VCaP (cell line): ENCODE measurements around the gene TMSB10.
A peak's percentile ranks its signal among the peaks of the same experiment; 100 is the strongest.

ENCODE experiments used
- H3K27ac ChIP-seq: fragments of 450-650 bp; 2 replicates; pipeline ENCODE4 v1.5.1; 2017
- CTCF ChIP-seq: fragments of 450-650 bp; conservative IDR thresholded peaks from 2 replicates; pipeline ENCODE4 v1.5.1; 2017; ENCODE audit warnings: mild to moderate bottlenecking, moderate library complexity

TMSB10 gene

GRCh38 chr2:84900971-84901370 is 4.5 kb upstream of the TMSB10 start:
- no peak for TF ChIP-seq CTCF

GRCh38 chr2:84901593-84902120 is 3.8 kb upstream of the TMSB10 start:
- H3K27ac ChIP-seq: no peak overlapping the region
- no peak for TF ChIP-seq CTCF

More at GRCh38 chr2:84900971-84901370, 4.5 kb upstream of the TMSB10 start:
- no peak overlapping the region for H3K27ac ChIP-seq

- no peak for TF ChIP-seq CTCF
- no peak overlapping the region for H3K27ac ChIP-seq
Observed at GRCh38 chr2:84902526-84902925, 2.9 kb upstream of the TMSB10 start.

GRCh38 chr2:84904151-84904550 is 1.3 kb upstream of the TMSB10 start:
- no peak for TF ChIP-seq CTCF
- H3K27ac ChIP-seq: no peak overlapping the region

- peak overlapping the region; percentile 78; the same call in 1 of the 2 replicates for H3K27ac ChIP-seq
- no peak for TF ChIP-seq CTCF
Observed at GRCh38 chr2:84904717-84905174, 710 bp upstream of the TMSB10 start.

- peak overlapping the region; percentile 78; the same call in 1 of the 2 replicates for H3K27ac ChIP-seq
- TF ChIP-seq CTCF: no peak
Observed at GRCh38 chr2:84906108-84906899, 848 bp downstream of the TMSB10 start.

GRCh38 chr2:84906900-84907714 is 1.7 kb downstream of the TMSB10 start:
- no peak overlapping the region for H3K27ac ChIP-seq
- no peak for TF ChIP-seq CTCF
